C4-2B (cell line): ENCODE data around the gene AMMECR1.

Source experiments
- ZFX ChIP-seq: fragments of 450-650 bp; IDR thresholded peaks from 2 replicates; pipeline ENCODE4 v1.6.1; 2017
- TF ChIP-seq, protein P1 (sequence below): fragments of 450-650 bp; conservative IDR thresholded peaks from 2 replicates; pipeline ENCODE4 v1.5.1; 2017; ENCODE audit warnings: mild to moderate bottlenecking

GRCh38 chrX:110182865-110183264, 135.0 kb downstream of the AMMECR1 start:
- TF ChIP-seq, protein P1, sequence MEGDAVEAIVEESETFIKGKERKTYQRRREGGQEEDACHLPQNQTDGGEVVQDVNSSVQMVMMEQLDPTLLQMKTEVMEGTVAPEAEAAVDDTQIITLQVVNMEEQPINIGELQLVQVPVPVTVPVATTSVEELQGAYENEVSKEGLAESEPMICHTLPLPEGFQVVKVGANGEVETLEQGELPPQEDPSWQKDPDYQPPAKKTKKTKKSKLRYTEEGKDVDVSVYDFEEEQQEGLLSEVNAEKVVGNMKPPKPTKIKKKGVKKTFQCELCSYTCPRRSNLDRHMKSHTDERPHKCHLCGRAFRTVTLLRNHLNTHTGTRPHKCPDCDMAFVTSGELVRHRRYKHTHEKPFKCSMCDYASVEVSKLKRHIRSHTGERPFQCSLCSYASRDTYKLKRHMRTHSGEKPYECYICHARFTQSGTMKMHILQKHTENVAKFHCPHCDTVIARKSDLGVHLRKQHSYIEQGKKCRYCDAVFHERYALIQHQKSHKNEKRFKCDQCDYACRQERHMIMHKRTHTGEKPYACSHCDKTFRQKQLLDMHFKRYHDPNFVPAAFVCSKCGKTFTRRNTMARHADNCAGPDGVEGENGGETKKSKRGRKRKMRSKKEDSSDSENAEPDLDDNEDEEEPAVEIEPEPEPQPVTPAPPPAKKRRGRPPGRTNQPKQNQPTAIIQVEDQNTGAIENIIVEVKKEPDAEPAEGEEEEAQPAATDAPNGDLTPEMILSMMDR: no peak
- no peak for TF ChIP-seq ZFX
